Kidney (tissue), 14 donors: Measurements from ENCODE around the gene CSTPP1. TPM values are rescaled to one million over a fixed set of nuclear protein-coding genes. Genes with fewer than 3 reads are reported as not detected.
"Not testable (repeated sequence)": the region's sequence is repeated elsewhere in the genome, so short reads cannot be mapped to it uniquely, and the experiment has no call there.

Experiments
- DNase-seq, 5 donors: peaks; one replicate each; pipeline ENCODE4 v3.0.0-alpha.2; 2013 to 2020
- FAIRE-seq: peaks from 2 replicates; lab custom pipeline; 2012; peaks lifted over from hg19 to GRCh38; lab: Jason Lieb, UNC
- H3K27ac ChIP-seq, 2 donors: one replicate each; pipeline ENCODE4 v1.7.0; 2013; ENCODE audit warnings: low read depth in 2 of 2, low read length in 2 of 2, inconsistent platforms in 1 of 2
- H3K27me3 ChIP-seq: one replicate; pipeline ENCODE4 v1.7.1; 2013; ENCODE audit warnings: low read length, inconsistent platforms; ENCODE audit not compliant: control insufficient read depth, insufficient read depth
- H3K36me3 ChIP-seq, 3 donors: one replicate each; pipeline versions ENCODE4 v1.7.0 to v1.7.1; 2013; ENCODE audit warnings: low read length in 3 of 3, control low read depth in 1 of 3, inconsistent platforms in 1 of 3; ENCODE audit not compliant: insufficient read depth in 3 of 3, control insufficient read depth in 2 of 3
- H3K4me1 ChIP-seq, 3 donors: one replicate each; pipeline versions ENCODE4 v1.7.0 to v1.7.1; 2013; ENCODE audit warnings: low read length in 3 of 3, inconsistent platforms in 1 of 3, low read depth in 1 of 3; ENCODE audit not compliant: control insufficient read depth in 2 of 3, insufficient read depth in 2 of 3
- H3K4me3 ChIP-seq, 3 donors: one replicate each; pipeline versions ENCODE4 v1.7.0 to v1.8.1; 2013; ENCODE audit warnings: low read length in 3 of 3, control low read depth in 1 of 3, inconsistent platforms in 1 of 3
- H3K9ac ChIP-seq, 3 donors: one replicate each; pipeline versions ENCODE4 v1.7.0 to v1.7.1; 2013; ENCODE audit warnings: low read length in 3 of 3, control low read depth in 1 of 3, inconsistent platforms in 1 of 3
- H3K9me3 ChIP-seq, 3 donors: one replicate each; pipeline versions ENCODE4 v1.7.0 to v1.7.1; 2013; ENCODE audit warnings: low read length in 3 of 3, control low read depth in 1 of 3, inconsistent platforms in 1 of 3; ENCODE audit not compliant: control insufficient read depth in 2 of 3, insufficient read depth in 1 of 3
- intact Hi-C: fragments of 100-400 bp; cut with DNase I; formaldehyde crosslinking; loops from one replicate; pipeline ENCODE4 v1.11.1; 2022
- polyA plus RNA-seq: library from polyadenylated mRNA; stranded (reverse); fragments of 350-450 nt; fragmentation: Illumina TruSeq; extraction: RNeasy Lipid Tissue Mini Kit (QIAGEN cat#74804); gene quantifications from one replicate; pipeline ENCODE4 v1.2.3, GENCODE V29; 2014; ENCODE audit warnings: low read depth, low replicate concordance; ENCODE audit not compliant: insufficient read depth
- total RNA-seq: library from RNA; stranded (reverse); fragmentation: NEBNext Ultra II Directional; extraction: Animal tissue kit (Norgen Biotek cat#: 25700); gene quantifications from one replicate; pipeline ENCODE4 v1.2.1, GENCODE V29; 2021
- TF ChIP-seq, protein P1 (sequence below): IDR thresholded peaks from 3 replicates; pipeline ENCODE4 v1.5.1; 2012; ENCODE audit warnings: mild to moderate bottlenecking, moderate library complexity, borderline replicate concordance; ENCODE audit not compliant: insufficient read depth; ENCODE audit errors: extremely low read depth
- donor health status: control.
- donor health status: control.
- donor health status: control.
- donor health status: control.
- donor health status: control.
- donor health status: DM: yes; HTN: yes; CAD: no.
- donor health status: Normal renal cell carcinoma (clear cell type).

CSTPP1 gene
- total and polyA plus RNA-seq, 2 donors from 2014 or later = 37.4 to 50.3 TPM

- Histone ChIP-seq H3K36me3 (no peaks in the 10 kb centered on the region), H3K4me3 (no peak overlapping the region), H3K27ac (no peak overlapping the region), H3K9me3 (no peaks in the 10 kb centered on the region), H3K9ac (no peak overlapping the region), H3K4me1 (no peaks in the 10 kb centered on the region), H3K27me3 (no peaks in the 10 kb centered on the region)
- no peak for DNase-seq
- intact Hi-C loops = no loop called here
- no peak for FAIRE-seq
- TF ChIP-seq, protein P1, sequence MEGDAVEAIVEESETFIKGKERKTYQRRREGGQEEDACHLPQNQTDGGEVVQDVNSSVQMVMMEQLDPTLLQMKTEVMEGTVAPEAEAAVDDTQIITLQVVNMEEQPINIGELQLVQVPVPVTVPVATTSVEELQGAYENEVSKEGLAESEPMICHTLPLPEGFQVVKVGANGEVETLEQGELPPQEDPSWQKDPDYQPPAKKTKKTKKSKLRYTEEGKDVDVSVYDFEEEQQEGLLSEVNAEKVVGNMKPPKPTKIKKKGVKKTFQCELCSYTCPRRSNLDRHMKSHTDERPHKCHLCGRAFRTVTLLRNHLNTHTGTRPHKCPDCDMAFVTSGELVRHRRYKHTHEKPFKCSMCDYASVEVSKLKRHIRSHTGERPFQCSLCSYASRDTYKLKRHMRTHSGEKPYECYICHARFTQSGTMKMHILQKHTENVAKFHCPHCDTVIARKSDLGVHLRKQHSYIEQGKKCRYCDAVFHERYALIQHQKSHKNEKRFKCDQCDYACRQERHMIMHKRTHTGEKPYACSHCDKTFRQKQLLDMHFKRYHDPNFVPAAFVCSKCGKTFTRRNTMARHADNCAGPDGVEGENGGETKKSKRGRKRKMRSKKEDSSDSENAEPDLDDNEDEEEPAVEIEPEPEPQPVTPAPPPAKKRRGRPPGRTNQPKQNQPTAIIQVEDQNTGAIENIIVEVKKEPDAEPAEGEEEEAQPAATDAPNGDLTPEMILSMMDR = no peak
Measured at GRCh38 chr11:47201015-47201414, 264.5 kb downstream of the CSTPP1 start.

- H3K4me1 ChIP-seq = no peaks in the 10 kb centered on the region
- DNase-seq = no peak
- TF ChIP-seq, protein P1 = no peak
- no peak overlapping the region for H3K9ac ChIP-seq
- H3K36me3 ChIP-seq = no peaks in the 10 kb centered on the region
- H3K27me3 ChIP-seq = no peaks in the 10 kb centered on the region
- intact Hi-C loops = no loop called here
- no peak for FAIRE-seq
- no peak overlapping the region for H3K27ac ChIP-seq
- H3K4me3 ChIP-seq = no peak overlapping the region
- no peaks in the 10 kb centered on the region for H3K9me3 ChIP-seq
Measured at GRCh38 chr11:47202576-47202975, 266.0 kb downstream of the CSTPP1 start.

DNA sequence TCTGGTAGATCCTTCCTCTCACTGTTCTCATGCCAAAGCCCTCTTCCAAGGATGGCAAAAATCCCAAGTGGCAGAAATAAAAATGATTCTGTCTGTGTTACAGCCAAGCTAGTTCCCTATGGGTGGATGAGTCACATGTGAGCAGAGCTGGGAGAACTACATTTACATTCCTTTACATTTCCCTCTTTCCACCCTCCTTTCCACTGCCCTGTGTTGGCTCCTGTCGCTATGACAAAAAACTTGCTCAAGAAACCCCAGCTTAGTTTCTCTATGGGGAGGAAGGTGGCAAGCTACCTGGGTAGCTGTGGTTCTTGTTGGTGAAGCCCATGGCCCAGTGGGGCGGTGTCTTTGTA is 268.1 kb downstream of the CSTPP1 start:
- FAIRE-seq = no peak

DNA sequence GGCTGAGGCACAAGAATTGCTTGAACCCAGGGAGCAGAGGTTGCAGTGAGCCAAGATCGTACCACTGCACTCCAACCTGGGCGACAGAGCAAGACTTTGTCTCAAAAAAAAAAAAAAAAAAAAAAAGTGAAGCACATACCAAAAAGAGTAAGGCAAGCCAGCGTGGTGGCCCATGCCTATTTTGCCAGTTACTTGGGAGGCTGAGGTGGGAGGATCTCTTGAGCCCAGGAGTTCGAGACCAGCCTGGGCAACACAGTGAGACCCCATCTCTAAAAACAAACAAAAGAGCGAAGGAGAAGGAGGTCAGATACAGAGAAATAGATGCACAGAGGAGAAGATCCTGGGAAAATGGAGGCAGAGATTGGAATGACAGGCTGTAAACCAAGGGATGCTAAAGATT is 270.0 kb downstream of the CSTPP1 start:
- H3K27me3 ChIP-seq, H3K4me1 ChIP-seq, H3K9ac ChIP-seq, H3K27ac ChIP-seq, H3K9me3 ChIP-seq, H3K4me3 ChIP-seq, H3K36me3 ChIP-seq, FAIRE-seq, DNase-seq, intact Hi-C loops: not testable (repeated sequence)

More for the DNA sequence above, 268.1 kb downstream of the CSTPP1 start:
- H3K9me3 ChIP-seq = no peaks in the 10 kb centered on the region
- intact Hi-C loops = no loop called here
- no peaks in the 10 kb centered on the region for H3K4me1 ChIP-seq
- H3K4me3 ChIP-seq = no peak overlapping the region
- TF ChIP-seq, protein P1 = no peak
- H3K27me3 ChIP-seq = no peaks in the 10 kb centered on the region
- H3K36me3 ChIP-seq = no peaks in the 10 kb centered on the region
- no peak overlapping the region for H3K27ac ChIP-seq
- H3K9ac ChIP-seq = no peak overlapping the region
- DNase-seq = no peak
